Spleen (tissue), 11 donors: Measurements from ENCODE around the gene ADAM11. TPM values are rescaled to one million over a fixed set of nuclear protein-coding genes. Genes with fewer than 3 reads are reported as not detected.

ENCODE experiments used
- DNase-seq: peaks from one replicate; pipeline ENCODE4 v3.0.0-alpha.2; 2020
- H3K27ac ChIP-seq, 8 donors: fragments of 200-600 bp; sonication (generic) in 7 of 8; 1 replicate in 4 of 8; 2 replicates in 4 of 8; pipeline versions ENCODE4 v1.5.0 to v1.8.0; 2016 to 2021; ENCODE audit warnings: inconsistent platforms in 4 of 8, mild to moderate bottlenecking in 4 of 8, moderate library complexity in 1 of 8
- H3K27me3 ChIP-seq, 7 donors: fragments of 200-600 bp; sonication (generic) in 6 of 7; replicated peaks in 1 of 7; 1 replicate in 4 of 7; 2 replicates in 3 of 7; pipeline versions ENCODE4 v1.5.0 to v1.8.0; 2016 to 2021; ENCODE audit warnings: inconsistent platforms in 3 of 7, mild to moderate bottlenecking in 1 of 7
- H3K36me3 ChIP-seq, 6 donors: fragments of 200-600 bp; sonication (generic) in 5 of 6; 1 replicate in 4 of 6; 2 replicates in 2 of 6; pipeline versions ENCODE4 v1.5.0 to v1.8.0; 2016 to 2021; ENCODE audit warnings: inconsistent platforms in 2 of 6
- H3K4me1 ChIP-seq, 6 donors: fragments of 200-600 bp; sonication (generic) in 5 of 6; 1 replicate in 3 of 6; 2 replicates in 3 of 6; pipeline versions ENCODE4 v1.5.0 to v1.8.0; 2016 to 2021; ENCODE audit warnings: inconsistent platforms in 3 of 6
- H3K4me3 ChIP-seq, 8 donors: fragments of 200-600 bp; sonication (generic) in 7 of 8; 1 replicate in 4 of 8; 2 replicates in 4 of 8; pipeline versions ENCODE4 v1.5.0 to v1.8.0; 2016 to 2021; ENCODE audit warnings: inconsistent platforms in 4 of 8, mild to moderate bottlenecking in 4 of 8, moderate library complexity in 2 of 8
- H3K9me3 ChIP-seq, 8 donors: fragments of 200-600 bp; sonication (generic) in 7 of 8; 1 replicate in 4 of 8; 2 replicates in 4 of 8; pipeline versions ENCODE4 v1.5.0 to v1.8.0; 2016 to 2021; ENCODE audit warnings: inconsistent platforms in 4 of 8
- CTCF ChIP-seq, 11 experiments: fragments of 200-600 bp in 7 of 11; fragments of 450-650 bp in 4 of 11; sonication (generic) in 4 of 11; IDR thresholded peaks in 8 of 11; conservative IDR thresholded peaks in 3 of 11; 1 replicate in 7 of 11; 2 replicates in 4 of 11; pipeline versions ENCODE4 v1.4.0 to v1.8.0; 2016 to 2021; ENCODE audit warnings: antibody characterized with exemption in 11 of 11, inconsistent platforms in 4 of 11, mild to moderate bottlenecking in 1 of 11
- POLR2A ChIP-seq, 3 donors: fragments of 450-650 bp; IDR thresholded peaks; one replicate each; pipeline ENCODE4 v1.5.1; 2017; ENCODE audit warnings: antibody characterized with exemption in 3 of 3, mild to moderate bottlenecking in 1 of 3
- POLR2AphosphoS5 ChIP-seq, 3 donors: sonication (generic); formaldehyde crosslinking; IDR thresholded peaks; one replicate each; pipeline ENCODE4 v1.5.1; 2017; ENCODE audit warnings: antibody characterized with exemption in 3 of 3
- WGBS, 5 donors: extraction: QIAGEN DNeasy Blood & Tissue Kit in 3 of 5; methylation state at CpG; one replicate each; pipeline versions ENCODE4 v1.1.5 to v1.1.7; 2013 to 2018; 5-methylcytosine and 5-hydroxymethylcytosine counted together
- intact Hi-C: fragments of 100-400 bp; cut with DNase I; formaldehyde crosslinking; loops from one replicate; pipeline ENCODE4 v1.15.0; 2023; ENCODE audit warnings: low total_unique reads
- polyA plus RNA-seq, 3 donors: library from polyadenylated mRNA; stranded (reverse); fragments of 200-250 nt; gene quantifications; one replicate each; pipeline ENCODE4 v1.2.1, GENCODE V29; 2013
- total RNA-seq, 7 donors: library from RNA; depleted of rRNA in 3 of 7; stranded (reverse); fragments of >200 nt in 3 of 7; fragmentation: NEBNext Ultra II Directional in 4 of 7; extraction: Animal tissue kit (Norgen Biotek cat#: 25700) in 4 of 7; gene quantifications; one replicate each; pipeline versions ENCODE4 v1.1.0 to v1.2.1, GENCODE V29; 2016 to 2021
- donor health status: healthy with polysubstance abuse.
- donor health status: DM: no; HTN: no; CAD: no; lungs with moderate emphysema.
- donor health status: DM: no; HTN: no; CAD: no.
- donor health status: Bipolar disorder and iron deficiency.
- donor health status: healthy.
- donor health status: DM: no; HTN: no; CAD: no.
- donor health status: DM: yes; HTN: yes; CAD: no.

Gene ADAM11
- total and polyA plus RNA-seq, 10 donors, result 0.10 to 0.79 (median 0.29) TPM; not detected in 1

GRCh38 chr17:44776628-44777393 lies 18.0 kb downstream of the ADAM11 start:
- intact Hi-C loops, result loop anchor here (5.0 kb wide), 2 partner anchors 90 to 245 kb away; no protein-coding TSS in a partner anchor

GRCh38 chr17:44777394-44778348 lies 18.9 kb downstream of the ADAM11 start:
- TF ChIP-seq POLR2A (IDR thresholded peaks at IDR 0.05) (no peak), CTCF (IDR thresholded peaks at IDR 0.05 in 8 of 11, conservative IDR thresholded peaks at IDR 0.05 in 3 of 11) (no peak), POLR2AphosphoS5 (IDR thresholded peaks at IDR 0.05) (no peak)
- WGBS, 5 donors, result 73 to 92% (median 88%) methylated on average over 12 to 20 of the region's 20 CpGs
- H3K4me1 ChIP-seq, result peaks cover 13 to 49% (median 32%) of the 10 kb centered on the region in 6 donors
- no peak overlapping the region for H3K4me3 ChIP-seq
- H3K36me3 ChIP-seq, result no peaks in the 10 kb centered on the region
- peaks cover 0 to 72% (median 12%) of the 10 kb centered on the region in 7 donors for H3K27me3 ChIP-seq
- intact Hi-C loops, result loop anchor here (5.0 kb wide), 2 partner anchors 90 to 245 kb away; no protein-coding TSS in a partner anchor
- H3K27ac ChIP-seq, result no peak overlapping the region
- H3K9me3 ChIP-seq, result no peaks in the 10 kb centered on the region
- no peak for DNase-seq

More at GRCh38 chr17:44776628-44777393, 18.0 kb downstream of the ADAM11 start:
- no peaks in the 10 kb centered on the region for H3K36me3 ChIP-seq
- no peak for TF ChIP-seq POLR2AphosphoS5 (IDR thresholded peaks at IDR 0.05)
- TF ChIP-seq CTCF (IDR thresholded peaks at IDR 0.05 in 8 of 11, conservative IDR thresholded peaks at IDR 0.05 in 3 of 11), result peak in 1 of 11 experiments; percentile 10
- peak overlapping the region in 2 of 8 donors; percentile 75 to 97 for H3K4me3 ChIP-seq
- H3K9me3 ChIP-seq, result no peaks in the 10 kb centered on the region
- peaks cover 0 to 80% (median 12%) of the 10 kb centered on the region in 7 donors for H3K27me3 ChIP-seq
- DNase-seq, result no peak
- WGBS, 5 donors, result 85 to 94% (median 89%) methylated on average over 14 to 19 of the region's 19 CpGs
- H3K27ac ChIP-seq, result no peak overlapping the region
- H3K4me1 ChIP-seq, result peaks cover 13 to 44% (median 32%) of the 10 kb centered on the region in 6 donors

- DNase-seq, result no peak
- intact Hi-C loops, result loop anchor here (5.0 kb wide), 2 partner anchors 89 to 244 kb away; no protein-coding TSS in a partner anchor
- TF ChIP-seq POLR2A (IDR thresholded peaks at IDR 0.05), result no peak
- TF ChIP-seq CTCF (IDR thresholded peaks at IDR 0.05 in 8 of 11, conservative IDR thresholded peaks at IDR 0.05 in 3 of 11), result no peak
- no peak for TF ChIP-seq POLR2AphosphoS5 (IDR thresholded peaks at IDR 0.05)
- Histone ChIP-seq H3K4me3 (peak overlapping the region in 5 of 8 donors; percentile 26 to 67 (median 36)), H3K27ac (no peak overlapping the region), H3K9me3 (no peaks in the 10 kb centered on the region), H3K4me1 (peaks cover 13 to 50% (median 32%) of the 10 kb centered on the region in 6 donors), H3K36me3 (no peaks in the 10 kb centered on the region), H3K27me3 (peaks cover 0 to 61% (median 5%) of the 10 kb centered on the region in 7 donors)
- WGBS, 5 donors, result 15 to 31% (median 28%) methylated on average over 9 to 10 of the region's 10 CpGs
Measured at GRCh38 chr17:44778656-44779210, 19.9 kb downstream of the ADAM11 start.
